Small intestine (tissue), 7 donors: ENCODE results near the gene HOOK2. TPM values are rescaled to one million over a fixed set of nuclear protein-coding genes. Genes with fewer than 3 reads are reported as not detected.
A peak's percentile ranks its signal among the peaks of the same experiment; 100 is the strongest.
"Not testable (repeated sequence)": the region's sequence is repeated elsewhere in the genome, so short reads cannot be mapped to it uniquely, and the experiment has no call there.

ENCODE experiments used
- DNase-seq, 2 donors: peaks; one replicate each; pipeline versions ENCODE4 v3.0.0 to v3.0.0-alpha.2; 2013
- FAIRE-seq: peaks from 2 replicates; lab custom pipeline; 2012; peaks lifted over from hg19 to GRCh38; lab: Jason Lieb, UNC
- H3K27ac ChIP-seq, 3 donors: one replicate each; pipeline ENCODE4 v1.5.1; 2013; ENCODE audit warnings: low read length in 2 of 3, mild to moderate bottlenecking in 2 of 3, control low read depth in 1 of 3, inconsistent platforms in 1 of 3, low read depth in 1 of 3, moderate library complexity in 1 of 3
- H3K27me3 ChIP-seq, 3 donors: one replicate each; pipeline ENCODE4 v1.6.1; 2013; ENCODE audit warnings: low read length in 3 of 3, inconsistent platforms in 1 of 3; ENCODE audit not compliant: control insufficient read depth in 3 of 3, insufficient read depth in 3 of 3
- H3K36me3 ChIP-seq, 3 donors: one replicate each; pipeline ENCODE4 v1.6.1; 2013; ENCODE audit warnings: low read length in 3 of 3, inconsistent platforms in 1 of 3, low read depth in 1 of 3, mild to moderate bottlenecking in 1 of 3, moderate library complexity in 1 of 3; ENCODE audit not compliant: control insufficient read depth in 3 of 3, insufficient read depth in 2 of 3
- H3K4me1 ChIP-seq, 3 donors: one replicate each; pipeline ENCODE4 v1.6.1; 2013; ENCODE audit warnings: low read length in 2 of 3, inconsistent platforms in 1 of 3, low read depth in 1 of 3, mild to moderate bottlenecking in 1 of 3, moderate library complexity in 1 of 3; ENCODE audit not compliant: control insufficient read depth in 3 of 3, insufficient read depth in 2 of 3
- H3K4me3 ChIP-seq, 3 donors: one replicate each; pipeline ENCODE4 v1.5.1; 2013; ENCODE audit warnings: low read length in 3 of 3, control low read depth in 1 of 3, inconsistent platforms in 1 of 3, low read depth in 1 of 3, mild to moderate bottlenecking in 1 of 3, moderate library complexity in 1 of 3
- H3K9me3 ChIP-seq, 2 donors: one replicate each; pipeline ENCODE4 v1.6.1; 2013; ENCODE audit warnings: low read depth in 1 of 2, low read length in 1 of 2; ENCODE audit not compliant: control insufficient read depth in 2 of 2, insufficient read depth in 1 of 2
- WGBS, 3 donors: extraction: QIAGEN DNeasy Blood & Tissue Kit; methylation state at CpG; one replicate each; pipeline ENCODE4 v1.1.7; 2013; 5-methylcytosine and 5-hydroxymethylcytosine counted together
- polyA plus RNA-seq, 4 donors: library from polyadenylated mRNA; stranded (reverse) in 3 of 4; unstranded in 1 of 4; fragments of 200-250 nt in 3 of 4; fragments of 120-200 nt in 1 of 4; gene quantifications; one replicate each; pipeline versions ENCODE4 v1.2.1 to v1.2.3, GENCODE V29; 2013
- donor health status: healthy with polysubstance abuse.
- donor health status: control.
- donor health status: control.
- donor health status: Bipolar disorder and iron deficiency.
- donor health status: healthy.

Gene HOOK2
- polyA plus RNA-seq, 4 donors: 61.8 to 206 (median 167) TPM

- FAIRE-seq (no peak), DNase-seq (peak; percentile 50 to 87)
- H3K36me3 ChIP-seq: peaks cover 0 to 36% (median 9%) of the 10 kb centered on the region in 3 donors
- WGBS, 3 donors: 1% methylated on average over 55 to 65 of the region's 65 CpGs
- no peaks in the 10 kb centered on the region for H3K9me3 ChIP-seq
- peak overlapping the region; percentile 72 to 95 (median 91) for H3K4me3 ChIP-seq
- H3K27me3 ChIP-seq: no peaks in the 10 kb centered on the region
- H3K27ac ChIP-seq: peak overlapping the region; percentile 69 to 93 (median 91)
- H3K4me1 ChIP-seq: peaks cover 0 to 12% (median 4%) of the 10 kb centered on the region in 3 donors
These were observed 53.4 kb downstream of the HOOK2 start for GRCh38 chr19:12721656-12722565.

- H3K27me3 ChIP-seq: no peaks in the 10 kb centered on the region
- peaks cover 0 to 12% (median 4%) of the 10 kb centered on the region in 3 donors for H3K4me1 ChIP-seq
- H3K9me3 ChIP-seq: no peaks in the 10 kb centered on the region
- WGBS, 3 donors: 1 to 9% (median 8%) methylated on average over 38 to 59 of the region's 59 CpGs
- peak overlapping the region; percentile 9 to 93 (median 91) for H3K27ac ChIP-seq
- FAIRE-seq (no peak), DNase-seq (peak; percentile 9 to 58)
- peak overlapping the region; percentile 72 to 95 (median 91) for H3K4me3 ChIP-seq
- H3K36me3 ChIP-seq: peaks cover 0 to 43% (median 9%) of the 10 kb centered on the region in 3 donors
These were observed 54.3 kb downstream of the HOOK2 start for GRCh38 chr19:12720851-12721655.

GRCh38 chr19:12720296-12720695 lies 55.1 kb downstream of the HOOK2 start:
- peaks cover 0 to 12% (median 4%) of the 10 kb centered on the region in 3 donors for H3K4me1 ChIP-seq
- H3K27ac ChIP-seq: peak overlapping the region in 1 of 3 donors; percentile 91
- H3K36me3 ChIP-seq: peaks cover 0 to 50% (median 10%) of the 10 kb centered on the region in 3 donors
- H3K27me3 ChIP-seq: no peaks in the 10 kb centered on the region
- H3K4me3 ChIP-seq: peak overlapping the region in 1 of 3 donors; percentile 72
- WGBS, 3 donors: 84 to 90% (median 88%) methylated on average over 10 of the region's 10 CpGs
- no peaks in the 10 kb centered on the region for H3K9me3 ChIP-seq
- FAIRE-seq: no peak
- no peak for DNase-seq

- FAIRE-seq (no peak), DNase-seq (no peak)
- H3K27ac ChIP-seq: no peak overlapping the region
- H3K9me3 ChIP-seq: peaks cover 0 to 5% of the 10 kb centered on the region in 2 donors
- H3K27me3 ChIP-seq: no peaks in the 10 kb centered on the region
- H3K36me3 ChIP-seq: peaks cover 8 to 91% (median 23%) of the 10 kb centered on the region in 3 donors
- H3K4me3 ChIP-seq: no peak overlapping the region
- WGBS, 3 donors: 95 to 99% (median 97%) methylated on average over 3 of the region's 3 CpGs
- peaks cover 0 to 7% (median 4%) of the 10 kb centered on the region in 3 donors for H3K4me1 ChIP-seq
These were observed 59.4 kb downstream of the HOOK2 start for GRCh38 chr19:12715929-12716328.

- 93 to 95% (median 94%) methylated on average over 14 to 15 of the region's 15 CpGs for WGBS, 3 donors
- Histone ChIP-seq H3K4me3 (no peak overlapping the region), H3K9me3 (peaks cover 0 to 5% of the 10 kb centered on the region in 2 donors), H3K4me1 (peaks cover 0 to under 1% (median 0%) of the 10 kb centered on the region in 3 donors), H3K36me3 (peaks cover 8 to 92% (median 23%) of the 10 kb centered on the region in 3 donors), H3K27ac (no peak overlapping the region), H3K27me3 (no peaks in the 10 kb centered on the region)
- DNase-seq (no peak), FAIRE-seq (no peak)
These were observed 60.2 kb downstream of the HOOK2 start for GRCh38 chr19:12715102-12715501.

GRCh38 chr19:12713304-12713703 lies 62.0 kb downstream of the HOOK2 start:
- 92 to 95% (median 93%) methylated on average over 9 of the region's 9 CpGs for WGBS, 3 donors
- H3K36me3 ChIP-seq: peaks cover 8 to 96% (median 28%) of the 10 kb centered on the region in 3 donors
- H3K9me3 ChIP-seq, H3K27ac ChIP-seq, H3K27me3 ChIP-seq, DNase-seq, H3K4me1 ChIP-seq, H3K4me3 ChIP-seq, FAIRE-seq: not testable (repeated sequence)
